Testis (tissue), 3 donors: ENCODE data around the gene ELF3. TPM values are rescaled to one million over a fixed set of nuclear protein-coding genes. Genes with fewer than 3 reads are reported as not detected.

Experiments
- DNase-seq: peaks from one replicate; pipeline ENCODE4 v3.0.0-alpha.2; 2019
- H3K27ac ChIP-seq, 2 donors: fragments of 200-600 bp; sonication (generic); one replicate each; pipeline ENCODE4 v1.5.1; 2019
- H3K27me3 ChIP-seq: fragments of 200-600 bp; sonication (generic); one replicate; pipeline ENCODE4 v1.5.1; 2019
- H3K36me3 ChIP-seq: fragments of 200-600 bp; sonication (generic); one replicate; pipeline ENCODE4 v1.5.1; 2017; ENCODE audit warnings: low read depth; ENCODE audit errors: missing control alignments
- H3K4me1 ChIP-seq: fragments of 200-600 bp; sonication (generic); one replicate; pipeline ENCODE4 v1.5.1; 2019
- H3K4me3 ChIP-seq, 2 donors: fragments of 200-600 bp; sonication (generic); one replicate each; pipeline ENCODE4 v1.5.1; 2017 to 2019
- H3K9me3 ChIP-seq: fragments of 200-600 bp; sonication (generic); one replicate; pipeline ENCODE4 v1.5.1; 2017
- CTCF ChIP-seq, 3 experiments: fragments of 450-650 bp in 2 of 3; fragments of 200-600 bp in 1 of 3; sonication (generic) in 1 of 3; IDR thresholded peaks; one replicate each; pipeline ENCODE4 v1.5.1; 2016 to 2019; ENCODE audit warnings: antibody characterized with exemption in 3 of 3, mild to moderate bottlenecking in 2 of 3, moderate library complexity in 1 of 3
- POLR2A ChIP-seq: fragments of 450-650 bp; IDR thresholded peaks from one replicate; pipeline ENCODE4 v1.6.1; 2017; ENCODE audit warnings: antibody characterized with exemption, mild to moderate bottlenecking, moderate library complexity
- WGBS, 2 donors: methylation state at CpG; one replicate each; pipeline ENCODE4 v1.1.5; 2018; 5-methylcytosine and 5-hydroxymethylcytosine counted together
- intact Hi-C: fragments of 100-400 bp; cut with DNase I; formaldehyde crosslinking; loops from one replicate; pipeline ENCODE4 v1.15.1; 2023; ENCODE audit warnings: low total_unique reads
- polyA plus RNA-seq: library from polyadenylated mRNA; stranded (reverse); fragments of 350-450 nt; fragmentation: Illumina TruSeq; extraction: RNeasy Lipid Tissue Mini Kit (QIAGEN cat#74804); gene quantifications from one replicate; pipeline ENCODE4 v1.2.3, GENCODE V29; 2014; ENCODE audit warnings: low read depth, low replicate concordance; ENCODE audit not compliant: insufficient read depth
- total RNA-seq, 2 donors: library from RNA; depleted of rRNA; stranded (reverse); fragments of >200 nt; gene quantifications; one replicate each; pipeline ENCODE4 v1.2.3, GENCODE V29; 2016

Gene ELF3
- total and polyA plus RNA-seq, 3 donors from 2014 or later, result 0.43 to 3.3 (median 0.79) TPM

GRCh38 chr1:202012544-202013478 lies 2.4 kb downstream of the ELF3 start:
- no peak overlapping the region for H3K27ac ChIP-seq
- no peak for TF ChIP-seq POLR2A
- TF ChIP-seq CTCF (IDR thresholded peaks at IDR 0.05), result no peak
- no peak for DNase-seq
- 91 to 96% methylated on average over 31 to 35 of the region's 35 CpGs for WGBS, 2 donors
- H3K4me3 ChIP-seq, result no peak overlapping the region
- peaks cover 4% of the 10 kb centered on the region for H3K4me1 ChIP-seq
- no peaks in the 10 kb centered on the region for H3K9me3 ChIP-seq
- H3K27me3 ChIP-seq, result no peaks in the 10 kb centered on the region
- intact Hi-C loops, result loop anchor here (5.0 kb wide), 1 partner anchor 119 kb away; no protein-coding TSS in a partner anchor
- H3K36me3 ChIP-seq, result no peaks in the 10 kb centered on the region

GRCh38 chr1:202013603-202014002 lies 3.2 kb downstream of the ELF3 start:
- no peak for DNase-seq
- H3K4me3 ChIP-seq, result no peak overlapping the region
- H3K36me3 ChIP-seq, result no peaks in the 10 kb centered on the region
- TF ChIP-seq CTCF (IDR thresholded peaks at IDR 0.05) (no peak), POLR2A (no peak)
- intact Hi-C loops, result loop anchor here (5.0 kb wide), 1 partner anchor 119 kb away; no protein-coding TSS in a partner anchor
- no peak overlapping the region for H3K27ac ChIP-seq
- H3K4me1 ChIP-seq, result no peaks in the 10 kb centered on the region
- no peaks in the 10 kb centered on the region for H3K27me3 ChIP-seq
- H3K9me3 ChIP-seq, result no peaks in the 10 kb centered on the region
- WGBS, 2 donors, result 94 to 95% methylated on average over 5 to 12 of the region's 12 CpGs

- H3K4me3 ChIP-seq, result no peak overlapping the region
- H3K36me3 ChIP-seq, result no peaks in the 10 kb centered on the region
- TF ChIP-seq POLR2A (no peak), CTCF (IDR thresholded peaks at IDR 0.05) (no peak)
- no peaks in the 10 kb centered on the region for H3K9me3 ChIP-seq
- no peak for DNase-seq
- no peak overlapping the region for H3K27ac ChIP-seq
- intact Hi-C loops, result loop anchor here (5.0 kb wide), 1 partner anchor 118 kb away; no protein-coding TSS in a partner anchor
- H3K4me1 ChIP-seq, result no peaks in the 10 kb centered on the region
- WGBS, 2 donors, result 95 to 96% methylated on average over 5 to 6 of the region's 6 CpGs
- H3K27me3 ChIP-seq, result no peaks in the 10 kb centered on the region
Measured at GRCh38 chr1:202014060-202014459, 3.7 kb downstream of the ELF3 start.

GRCh38 chr1:202014915-202015661 lies 4.7 kb downstream of the ELF3 start:
- intact Hi-C loops, result loop anchor here (5.0 kb wide), 1 partner anchor 117 kb away; no protein-coding TSS in a partner anchor
- H3K9me3 ChIP-seq, result no peaks in the 10 kb centered on the region
- no peak for TF ChIP-seq POLR2A
- TF ChIP-seq CTCF (IDR thresholded peaks at IDR 0.05), result no peak
- H3K27ac ChIP-seq, result no peak overlapping the region
- no peak for DNase-seq
- no peaks in the 10 kb centered on the region for H3K27me3 ChIP-seq
- WGBS, 2 donors, result 66 to 84% methylated on average over 17 of the region's 17 CpGs
- H3K4me3 ChIP-seq, result no peak overlapping the region
- no peaks in the 10 kb centered on the region for H3K4me1 ChIP-seq
- H3K36me3 ChIP-seq, result no peaks in the 10 kb centered on the region
